H1 (cell line): ENCODE results near the gene SPIRE1. TPM values are rescaled to one million over a fixed set of nuclear protein-coding genes. Genes with fewer than 3 reads are reported as not detected.

Experiments used
- ASH2L ChIP-seq: fragments of 200-600, 300-600 bp; sonication (generic); IDR thresholded peaks from one replicate; pipeline ENCODE4 v1.7.1; 2017; ENCODE audit warnings: low read length
- CBX5 ChIP-seq: fragments of 300-800, 300-1000 bp; sonication (generic); IDR thresholded peaks from 2 replicates; pipeline ENCODE4 v1.7.1; 2016; ENCODE audit warnings: antibody characterized with exemption, low read length, low read depth
- CBX8 ChIP-seq: fragments of 300-800, 300-1000 bp; sonication (generic); IDR thresholded peaks from 2 replicates; pipeline ENCODE4 v1.7.1; 2016; ENCODE audit warnings: low read depth, low read length, borderline replicate concordance
- CHD2 ChIP-seq: IDR thresholded peaks from 2 replicates; pipeline ENCODE4 v1.6.1; 2012; ENCODE audit warnings: low read length, improper control_type of control experiment
- EZH2 ChIP-seq: fragments of 200-600 bp; sonication (generic); IDR thresholded peaks from 2 replicates; pipeline ENCODE4 v1.7.1; 2012; ENCODE audit warnings: low read depth, mild to moderate bottlenecking, moderate library complexity, low read length, inconsistent platforms; ENCODE audit not compliant: severe bottlenecking
- GTF2F1 ChIP-seq: IDR thresholded peaks from 2 replicates; pipeline ENCODE4 v1.6.1; 2012; ENCODE audit warnings: low read depth, low read length, improper control_type of control experiment, borderline replicate concordance
- KDM1A ChIP-seq: fragments of 200-600, 300-600 bp; sonication (generic); IDR thresholded peaks from 2 replicates; pipeline ENCODE4 v1.7.1; 2016; ENCODE audit warnings: mild to moderate bottlenecking, low read length, borderline replicate concordance
- KDM4A ChIP-seq: IDR thresholded peaks from one replicate; pipeline ENCODE4 v1.7.1; 2012; ENCODE audit warnings: low read depth, mild to moderate bottlenecking, moderate library complexity, low read length, inconsistent platforms; ENCODE audit not compliant: severe bottlenecking
- POLR2A ChIP-seq, 2 experiments: IDR thresholded peaks; 1 replicate in 1 of 2; 2 replicates in 1 of 2; pipeline ENCODE4 v1.6.1; 2011; ENCODE audit warnings: low read depth in 2 of 2, low read length in 2 of 2, mild to moderate bottlenecking in 2 of 2; ENCODE audit errors: control extremely low read depth in 1 of 2
- POU5F1 ChIP-seq: IDR thresholded peaks from 2 replicates; pipeline ENCODE4 v1.6.1; 2011; ENCODE audit warnings: low read depth, mild to moderate bottlenecking, low read length, moderate library complexity
- RAD21 ChIP-seq, 2 experiments: IDR thresholded peaks in 1 of 2; conservative IDR thresholded peaks in 1 of 2; 2 replicates each; pipeline ENCODE4 v1.6.1; 2011; ENCODE audit warnings: low read depth in 2 of 2, low read length in 2 of 2, improper control_type of control experiment in 1 of 2, inconsistent platforms in 1 of 2, mild to moderate bottlenecking in 1 of 2, moderate library complexity in 1 of 2
- RBBP5 ChIP-seq: IDR thresholded peaks from 2 replicates; pipeline ENCODE4 v1.7.1; 2012; ENCODE audit warnings: low read depth, mild to moderate bottlenecking, inconsistent platforms, low read length, moderate library complexity, borderline replicate concordance
- RNF2 ChIP-seq: fragments of 200-900, 300-1000 bp; sonication (generic); IDR thresholded peaks from 2 replicates; pipeline ENCODE4 v1.7.1; 2016; ENCODE audit warnings: borderline replicate concordance, low read depth, mild to moderate bottlenecking, antibody characterized with exemption, low read length; ENCODE audit not compliant: poor library complexity, severe bottlenecking; ENCODE audit errors: missing control alignments
- SIN3A ChIP-seq, 2 experiments: IDR thresholded peaks in 1 of 2; conservative IDR thresholded peaks in 1 of 2; 2 replicates each; pipeline ENCODE4 v1.6.1; 2011 to 2012; ENCODE audit warnings: low read length in 2 of 2, improper control_type of control experiment in 1 of 2, low read depth in 1 of 2, mild to moderate bottlenecking in 1 of 2
- SP2 ChIP-seq: IDR thresholded peaks from 2 replicates; pipeline ENCODE4 v1.6.1; 2012; ENCODE audit warnings: mild to moderate bottlenecking, low read length, inconsistent platforms
- TBP ChIP-seq: IDR thresholded peaks from 2 replicates; pipeline ENCODE4 v1.6.1; 2011; ENCODE audit warnings: low read depth, low read length, improper control_type of control experiment
- TCF12 ChIP-seq: IDR thresholded peaks from 2 replicates; pipeline ENCODE4 v1.6.1; 2011; ENCODE audit warnings: low read depth, mild to moderate bottlenecking, low read length
- TEAD4 ChIP-seq: IDR thresholded peaks from 2 replicates; pipeline ENCODE4 v1.6.1; 2012; ENCODE audit warnings: low read depth, low read length, inconsistent platforms, mixed read lengths
- ZNF274 ChIP-seq: IDR thresholded peaks from 2 replicates; pipeline ENCODE4 v1.7.0; 2012; ENCODE audit warnings: low read length, borderline replicate concordance; ENCODE audit errors: extremely low read depth
- polyA plus RNA-seq, 7 experiments: library from polyadenylated mRNA; depleted of rRNA in 3 of 7; stranded (reverse) in 5 of 7; unstranded in 2 of 7; fragments of >200 nt in 5 of 7; fragments of 200-250 nt in 2 of 7; gene quantifications; 1 replicate in 5 of 7; 2 replicates in 1 of 7; 4 replicates in 1 of 7; pipeline versions ENCODE4 v1.2.1 to v1.2.3, GENCODE V29; 2011 to 2013; ENCODE audit warnings: missing spikeins in 2 of 7, mixed read lengths in 2 of 7
- total RNA-seq: library from RNA; stranded (reverse); fragmentation: NEBNext Ultra II Directional; extraction: Animal tissue kit (Norgen Biotek cat#: 25700); gene quantifications from 2 replicates; pipeline ENCODE4 v1.2.1, GENCODE V29; 2021
- TF ChIP-seq, protein P1 (sequence below): IDR thresholded peaks from 2 replicates; pipeline ENCODE4 v1.6.1; 2012; ENCODE audit warnings: inconsistent platforms

SPIRE1 gene
- total and polyA plus RNA-seq, 2 of the 8 experiments (the other 6 are each of a cell fraction or from before 2014, with no cell fraction given) = 6.0 to 21.5 TPM

DNA sequence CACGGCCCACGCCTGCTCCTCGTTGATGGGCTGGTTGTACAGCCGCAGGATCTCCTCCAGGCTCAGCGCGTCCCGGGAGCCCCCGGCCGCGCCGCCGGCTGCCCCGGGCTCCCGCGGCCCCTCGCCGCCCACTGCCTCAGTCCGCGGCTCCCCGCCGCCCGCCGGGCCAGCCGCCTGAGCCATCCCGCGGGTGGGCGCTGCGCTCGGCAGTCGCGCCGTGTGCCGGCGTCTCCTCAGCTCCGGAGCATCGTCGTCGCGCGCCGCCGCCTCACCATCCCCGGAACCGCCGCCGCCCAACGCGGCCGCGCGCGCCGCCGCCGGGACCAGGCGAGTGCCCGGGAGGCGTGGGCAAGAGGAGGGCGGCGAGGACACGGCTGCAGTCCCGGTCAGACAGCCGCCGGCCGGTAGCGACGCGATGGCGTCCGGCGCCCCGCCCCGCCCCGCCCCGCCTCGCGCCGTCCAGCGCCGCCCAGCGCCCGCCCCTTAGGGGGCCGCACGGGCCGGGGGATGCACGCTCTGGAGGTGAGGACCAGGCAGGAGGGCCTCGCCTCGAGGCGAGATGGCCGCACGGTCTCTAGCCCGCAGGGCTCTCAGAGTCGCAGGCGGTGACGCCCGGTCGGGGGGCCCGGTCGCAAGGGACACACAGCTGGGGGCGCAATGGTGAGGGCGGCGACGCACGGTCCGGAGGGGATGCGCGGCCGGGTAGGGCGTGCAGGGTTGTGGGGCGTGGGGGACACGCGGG lies at the start of gene SPIRE1 (continued):
- TF ChIP-seq, protein P1, sequence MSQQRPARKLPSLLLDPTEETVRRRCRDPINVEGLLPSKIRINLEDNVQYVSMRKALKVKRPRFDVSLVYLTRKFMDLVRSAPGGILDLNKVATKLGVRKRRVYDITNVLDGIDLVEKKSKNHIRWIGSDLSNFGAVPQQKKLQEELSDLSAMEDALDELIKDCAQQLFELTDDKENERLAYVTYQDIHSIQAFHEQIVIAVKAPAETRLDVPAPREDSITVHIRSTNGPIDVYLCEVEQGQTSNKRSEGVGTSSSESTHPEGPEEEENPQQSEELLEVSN = 0 out of 2 replicates have a peak, but pooled peaks have one; percentile 49
- no peak for TF ChIP-seq GTF2F1
- no peak for TF ChIP-seq POU5F1
- peak in 1 of 2 experiments; percentile 64; a peak in 1 of 3 replicates for TF ChIP-seq POLR2A (IDR thresholded peaks at IDR 0.05; ENCODE audit: control extremely low read depth in 1 of 2, low read depth in 2 of 2, low read length in 2 of 2)
- TF ChIP-seq CBX5 = no peak
- TF ChIP-seq SP2 = no peak
- no peak for TF ChIP-seq RNF2
- TF ChIP-seq ASH2L = no peak
- peak; percentile 88 for TF ChIP-seq KDM4A
- TF ChIP-seq CHD2 = no peak
- TF ChIP-seq SIN3A (conservative IDR thresholded peaks at IDR 0.05 in 1 of 2, IDR thresholded peaks at IDR 0.05 in 1 of 2; ENCODE audit: low read depth in 1 of 2, low read length in 2 of 2) = no peak
- TF ChIP-seq EZH2 = no peak
- TF ChIP-seq KDM1A = no peak
- TF ChIP-seq TCF12 = no peak
- no peak for TF ChIP-seq TEAD4
- 0 out of 2 replicates have a peak, but pooled peaks have one; percentile 23 for TF ChIP-seq RBBP5
- TF ChIP-seq RAD21 (IDR thresholded peaks at IDR 0.05 in 1 of 2, conservative IDR thresholded peaks at IDR 0.05 in 1 of 2; ENCODE audit: low read depth in 2 of 2, low read length in 2 of 2) = no peak
- no peak for TF ChIP-seq CBX8
- TF ChIP-seq ZNF274 = no peak
- TF ChIP-seq TBP = no peak
